ENCODE measurements around the gene CRBN. TPM values are rescaled to one million over a fixed set of nuclear protein-coding genes. Genes with fewer than 3 reads are reported as not detected.

Gene CRBN
- total RNA-seq, 4 donors from 2014 or later: 31.2 to 158 (median 83.0) TPM

DNA sequence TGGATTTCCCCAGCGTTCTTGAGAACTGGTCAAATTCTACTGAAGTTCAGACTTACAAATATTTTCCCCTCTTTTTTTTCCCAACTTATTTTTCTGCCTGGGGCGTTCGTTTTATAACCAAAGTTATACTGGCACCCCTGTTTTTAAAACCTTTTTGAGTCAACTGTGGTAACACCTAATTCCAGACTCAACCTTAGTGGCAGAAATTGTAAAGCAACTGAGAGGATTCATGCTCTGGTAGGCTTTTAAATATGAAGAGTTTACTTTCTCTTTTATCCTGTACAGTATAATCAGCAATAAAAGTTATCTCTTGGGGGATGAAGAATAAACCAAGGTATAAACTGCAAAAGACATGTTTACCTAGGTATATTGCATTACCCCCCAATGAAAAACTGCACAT, 71.6 kb downstream of the CRBN start:
- Histone ChIP-seq H3K36me3 (no peaks in the 10 kb centered on the region), H3K27ac (no peak overlapping the region), H3K4me3 (no peak overlapping the region), H3K27me3 (peaks cover 3% of the 10 kb centered on the region), H3K4me1 (no peaks in the 10 kb centered on the region), H3K9me3 (no peaks in the 10 kb centered on the region)
- intact Hi-C loops (cut with DNase I; ENCODE audit: low total_unique reads) (no loop called here), in situ Hi-C loops (cut with MboI; ENCODE audit: low pct_ligation_motif_present in 1 of 4, low pct_unique_long_range_greater_than_20kb in 1 of 4, low sequenced_read_pairs in 3 of 4) (no loop called here)
- DNase-seq: no peak
- no peak for TF ChIP-seq POLR2A (IDR thresholded peaks at IDR 0.05)
- TF ChIP-seq, protein P1, sequence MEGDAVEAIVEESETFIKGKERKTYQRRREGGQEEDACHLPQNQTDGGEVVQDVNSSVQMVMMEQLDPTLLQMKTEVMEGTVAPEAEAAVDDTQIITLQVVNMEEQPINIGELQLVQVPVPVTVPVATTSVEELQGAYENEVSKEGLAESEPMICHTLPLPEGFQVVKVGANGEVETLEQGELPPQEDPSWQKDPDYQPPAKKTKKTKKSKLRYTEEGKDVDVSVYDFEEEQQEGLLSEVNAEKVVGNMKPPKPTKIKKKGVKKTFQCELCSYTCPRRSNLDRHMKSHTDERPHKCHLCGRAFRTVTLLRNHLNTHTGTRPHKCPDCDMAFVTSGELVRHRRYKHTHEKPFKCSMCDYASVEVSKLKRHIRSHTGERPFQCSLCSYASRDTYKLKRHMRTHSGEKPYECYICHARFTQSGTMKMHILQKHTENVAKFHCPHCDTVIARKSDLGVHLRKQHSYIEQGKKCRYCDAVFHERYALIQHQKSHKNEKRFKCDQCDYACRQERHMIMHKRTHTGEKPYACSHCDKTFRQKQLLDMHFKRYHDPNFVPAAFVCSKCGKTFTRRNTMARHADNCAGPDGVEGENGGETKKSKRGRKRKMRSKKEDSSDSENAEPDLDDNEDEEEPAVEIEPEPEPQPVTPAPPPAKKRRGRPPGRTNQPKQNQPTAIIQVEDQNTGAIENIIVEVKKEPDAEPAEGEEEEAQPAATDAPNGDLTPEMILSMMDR (IDR thresholded peaks at IDR 0.05): no peak
- no peak for TF ChIP-seq EP300 (IDR thresholded peaks at IDR 0.05; ENCODE audit: low read depth)
- no peak for TF ChIP-seq POLR2AphosphoS5 (IDR thresholded peaks at IDR 0.05)
- 69 to 88% methylated on average over 3 of the region's 3 CpGs for WGBS, 2 donors (ENCODE audit: low coverage in 1 of 2)

DNA sequence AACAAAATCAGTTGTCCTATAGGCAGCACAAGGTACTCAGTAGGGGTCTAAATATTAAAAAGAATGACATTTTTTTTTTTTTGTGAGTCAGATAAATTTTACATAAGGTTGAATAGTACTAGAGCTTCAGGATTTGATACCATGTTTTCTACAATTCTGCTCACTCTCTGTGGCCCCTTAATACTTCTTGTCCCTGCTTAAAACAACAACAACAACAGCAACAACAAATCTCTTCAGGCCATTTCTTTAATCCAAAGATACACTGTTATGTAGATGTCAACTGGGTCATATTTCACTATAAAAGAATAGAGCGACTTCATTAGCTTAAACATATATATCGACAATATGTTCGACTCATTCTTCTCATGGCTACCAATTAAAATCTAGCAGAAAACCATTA, 72.3 kb downstream of the CRBN start:
- WGBS, 2 donors (ENCODE audit: low coverage in 1 of 2): 97 to 100% methylated on average over 3 of the region's 3 CpGs
- no peak overlapping the region for H3K4me3 ChIP-seq
- H3K36me3 ChIP-seq: no peaks in the 10 kb centered on the region
- TF ChIP-seq POLR2AphosphoS5 (IDR thresholded peaks at IDR 0.05) (no peak), EP300 (IDR thresholded peaks at IDR 0.05; ENCODE audit: low read depth) (no peak), POLR2A (IDR thresholded peaks at IDR 0.05) (no peak)
- TF ChIP-seq, protein P1 (IDR thresholded peaks at IDR 0.05): no peak
- no peak overlapping the region for H3K27ac ChIP-seq
- H3K9me3 ChIP-seq: no peaks in the 10 kb centered on the region
- in situ Hi-C loops (cut with MboI; ENCODE audit: low pct_ligation_motif_present in 1 of 4, low pct_unique_long_range_greater_than_20kb in 1 of 4, low sequenced_read_pairs in 3 of 4): no loop called here
- no peak for DNase-seq
- no peaks in the 10 kb centered on the region for H3K4me1 ChIP-seq
- intact Hi-C loops (cut with DNase I; ENCODE audit: low total_unique reads): no loop called here
- peaks cover 3% of the 10 kb centered on the region for H3K27me3 ChIP-seq

DNA sequence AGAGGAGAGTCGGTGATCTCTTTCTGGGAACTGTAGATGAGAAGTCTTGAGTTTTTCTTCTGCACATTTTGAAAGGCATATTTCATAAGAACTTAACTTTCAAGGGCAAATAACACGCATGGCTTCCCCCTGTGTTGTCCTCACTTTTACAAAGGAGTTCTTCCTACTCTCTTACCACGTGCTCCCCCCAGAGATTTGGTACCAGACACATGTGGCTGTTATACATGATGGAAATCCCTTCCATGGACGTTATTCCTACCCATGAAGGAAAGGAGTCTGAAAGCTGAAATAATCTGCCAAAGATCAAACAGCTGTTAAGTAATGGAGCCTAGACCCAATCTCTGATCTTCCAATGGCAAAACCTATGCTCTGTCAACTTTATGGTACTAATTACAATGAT, 73.7 kb downstream of the CRBN start:
- 76 to 78% methylated on average over 4 of the region's 4 CpGs for WGBS, 2 donors (ENCODE audit: low coverage in 1 of 2)
- in situ Hi-C loops (cut with MboI; ENCODE audit: low pct_ligation_motif_present in 1 of 4, low pct_unique_long_range_greater_than_20kb in 1 of 4, low sequenced_read_pairs in 3 of 4): no loop called here

DNA sequence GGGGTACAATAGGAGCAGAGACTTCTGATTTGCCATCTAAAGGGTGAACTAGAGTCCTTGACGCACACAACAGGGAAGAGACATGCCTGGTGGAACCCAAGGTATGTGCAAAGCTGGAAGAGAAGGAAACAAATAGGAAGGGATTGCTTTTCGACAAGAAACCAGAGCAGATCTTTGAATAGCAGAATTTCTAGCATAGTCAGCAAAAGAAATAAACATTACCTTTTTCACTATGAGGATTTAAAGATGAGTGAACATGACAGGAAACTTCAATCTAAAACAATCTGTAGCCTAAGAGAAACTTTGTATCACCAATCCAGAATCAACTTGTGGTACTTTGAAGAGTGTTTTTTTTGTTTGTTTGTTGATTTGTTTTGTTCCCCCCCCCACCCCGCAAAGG, 74.2 kb downstream of the CRBN start:
- in situ Hi-C loops (cut with MboI; ENCODE audit: low pct_ligation_motif_present in 1 of 4, low pct_unique_long_range_greater_than_20kb in 1 of 4, low sequenced_read_pairs in 3 of 4): no loop called here

More for the DNA sequence above, 73.7 kb downstream of the CRBN start:
- TF ChIP-seq, protein P1 (IDR thresholded peaks at IDR 0.05): no peak
- no peak for TF ChIP-seq POLR2AphosphoS5 (IDR thresholded peaks at IDR 0.05)
- TF ChIP-seq POLR2A (IDR thresholded peaks at IDR 0.05): no peak
- no peak for TF ChIP-seq EP300 (IDR thresholded peaks at IDR 0.05; ENCODE audit: low read depth)
- DNase-seq: no peak
- no peaks in the 10 kb centered on the region for H3K36me3 ChIP-seq
- H3K27me3 ChIP-seq: peaks cover 3% of the 10 kb centered on the region
- no peak overlapping the region for H3K27ac ChIP-seq
- H3K4me3 ChIP-seq: no peak overlapping the region
- no peaks in the 10 kb centered on the region for H3K4me1 ChIP-seq
- intact Hi-C loops (cut with DNase I; ENCODE audit: low total_unique reads): no loop called here
- H3K9me3 ChIP-seq: no peaks in the 10 kb centered on the region

More for the DNA sequence above, 74.2 kb downstream of the CRBN start:
- WGBS, 2 donors (ENCODE audit: low coverage in 1 of 2): 93 to 95% methylated on average over 3 of the region's 3 CpGs
- Histone ChIP-seq H3K4me3 (no peak overlapping the region), H3K9me3 (no peaks in the 10 kb centered on the region), H3K27ac (no peak overlapping the region), H3K36me3 (no peaks in the 10 kb centered on the region), H3K4me1 (no peaks in the 10 kb centered on the region), H3K27me3 (peaks cover 3% of the 10 kb centered on the region)
- TF ChIP-seq EP300 (IDR thresholded peaks at IDR 0.05; ENCODE audit: low read depth) (no peak), POLR2AphosphoS5 (IDR thresholded peaks at IDR 0.05) (no peak), POLR2A (IDR thresholded peaks at IDR 0.05) (no peak)
- TF ChIP-seq, protein P1 (IDR thresholded peaks at IDR 0.05): no peak
- DNase-seq: no peak
- intact Hi-C loops (cut with DNase I; ENCODE audit: low total_unique reads): no loop called here
